Tongue (tissue), 2 donors: ENCODE results near the gene FEV. TPM values are rescaled to one million over a fixed set of nuclear protein-coding genes. Genes with fewer than 3 reads are reported as not detected.
A peak's percentile ranks its signal among the peaks of the same experiment; 100 is the strongest.

Source experiments
- DNase-seq: peaks from one replicate; pipeline ENCODE4 v3.0.0-alpha.2; 2015
- total RNA-seq: library from RNA; depleted of rRNA; stranded (reverse); fragments of >200 nt; gene quantifications from one replicate; pipeline ENCODE4 v1.2.3, GENCODE V29; 2014

Gene FEV
- total RNA-seq, 1 donor from 2014 or later = not detected

GRCh38 chr2:219017201-219017931 lies 32.4 kb upstream of the FEV start:
- DNase-seq = peak; percentile 64

DNA sequence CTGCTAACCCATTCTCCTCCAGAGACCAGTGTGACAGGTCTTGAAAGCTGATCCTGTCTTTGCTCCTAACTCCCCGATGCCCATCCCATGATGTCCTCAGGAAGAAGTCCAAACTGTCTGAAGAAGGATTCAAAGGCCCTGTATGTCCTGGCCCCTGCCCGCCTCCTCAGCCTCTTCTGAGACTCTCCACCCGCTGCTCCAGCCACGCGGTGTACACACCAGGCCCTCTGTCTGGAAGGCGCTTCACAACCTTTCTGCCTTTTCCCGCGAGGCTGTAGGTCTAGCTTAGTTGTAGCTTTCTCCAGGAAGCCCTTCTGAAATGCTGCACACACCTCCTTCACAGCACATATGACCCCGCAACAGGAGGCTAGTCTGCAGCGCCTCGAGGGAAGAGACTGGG lies 31.7 kb upstream of the FEV start:
- DNase-seq = no peak

GRCh38 chr2:219010873-219011272 lies 25.9 kb upstream of the FEV start:
- DNase-seq = no peak

GRCh38 chr2:219010162-219010756 lies 25.3 kb upstream of the FEV start:
- no peak for DNase-seq

DNA sequence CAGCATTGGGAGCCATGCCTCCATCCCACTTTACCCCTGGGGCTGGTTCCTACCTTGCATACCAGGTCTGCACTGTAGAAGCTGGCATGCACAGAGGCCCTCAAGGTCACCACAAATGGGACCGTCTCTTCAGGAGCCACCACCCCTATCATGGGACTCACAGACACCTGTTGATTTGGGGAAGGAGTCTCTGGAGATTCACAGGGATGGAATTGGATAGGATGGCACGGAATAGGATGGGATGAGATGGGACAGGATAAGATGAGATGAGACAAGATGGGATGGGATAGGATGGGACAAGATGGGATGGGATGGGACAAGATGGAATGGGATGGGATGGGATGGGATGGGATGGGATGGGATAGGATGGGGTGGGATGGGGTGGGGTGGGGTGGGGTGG lies 24.3 kb upstream of the FEV start:
- DNase-seq = no peak

GRCh38 chr2:219003979-219004378 lies 19.0 kb upstream of the FEV start:
- DNase-seq = no peak

DNA sequence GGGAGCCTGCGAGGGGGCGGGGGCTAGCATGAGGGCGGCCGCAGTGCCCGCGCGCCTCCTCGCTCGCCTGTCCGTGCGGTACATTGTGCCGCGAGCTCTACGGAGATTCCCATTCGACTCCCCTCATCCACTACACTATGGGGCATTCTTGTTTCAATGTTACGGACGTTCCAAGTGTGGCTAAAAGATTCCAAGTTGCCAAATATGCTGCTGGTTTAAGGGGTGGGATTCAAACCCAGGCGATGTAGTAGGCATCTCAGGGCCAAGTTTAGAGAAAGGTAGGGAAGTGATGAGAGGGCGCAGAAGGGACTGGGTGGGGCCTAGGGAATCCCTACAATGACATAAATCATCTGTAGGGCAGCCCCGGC lies 18.3 kb upstream of the FEV start:
- no peak for DNase-seq

DNA sequence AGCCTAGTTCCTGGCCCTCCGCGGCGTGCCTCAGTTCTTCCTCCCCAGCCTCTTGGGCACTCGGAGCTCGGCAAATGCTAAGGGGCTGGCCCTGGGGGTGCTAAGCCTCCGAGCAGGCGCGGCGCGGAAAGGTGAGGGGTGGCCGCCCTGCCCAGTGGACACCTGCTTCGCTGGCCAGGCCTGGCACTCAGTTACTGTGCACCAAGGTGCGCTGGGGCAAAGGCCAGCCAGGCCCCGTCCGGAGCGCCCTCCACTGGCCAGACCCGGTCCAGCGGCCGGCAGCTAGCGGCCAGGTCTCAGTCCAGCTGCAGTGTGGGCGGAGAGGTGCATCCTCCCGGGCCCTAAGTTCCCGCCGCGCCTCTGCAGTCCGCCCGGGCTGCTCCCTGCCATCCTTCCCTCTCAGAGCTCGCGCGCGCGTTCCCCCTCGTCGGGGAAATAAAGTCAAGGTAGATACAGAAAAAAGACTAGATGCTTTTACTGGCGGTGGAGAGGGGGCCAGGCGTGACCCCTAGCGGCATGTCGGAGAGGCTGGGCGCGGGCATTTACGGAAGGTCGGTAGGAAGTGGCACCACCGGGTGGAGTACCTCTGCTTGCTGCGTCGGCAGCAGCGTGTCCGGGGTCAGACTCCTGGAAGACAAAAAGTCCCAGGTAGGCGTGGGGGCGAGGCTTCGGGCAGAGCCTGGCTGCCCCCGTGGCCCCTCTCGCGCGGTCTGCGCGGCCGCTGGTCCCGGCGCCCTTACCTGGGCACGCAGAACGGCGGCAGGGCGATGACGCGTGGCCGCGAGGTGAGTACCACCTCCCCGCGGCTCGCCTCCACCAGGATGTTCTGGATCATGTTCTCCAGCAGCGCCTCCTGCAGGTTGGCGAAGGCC lies 17.6 kb upstream of the FEV start:
- DNase-seq = peak; percentile 41

GRCh38 chr2:219001577-219002394 lies 16.8 kb upstream of the FEV start:
- DNase-seq = peak; percentile 34

DNA sequence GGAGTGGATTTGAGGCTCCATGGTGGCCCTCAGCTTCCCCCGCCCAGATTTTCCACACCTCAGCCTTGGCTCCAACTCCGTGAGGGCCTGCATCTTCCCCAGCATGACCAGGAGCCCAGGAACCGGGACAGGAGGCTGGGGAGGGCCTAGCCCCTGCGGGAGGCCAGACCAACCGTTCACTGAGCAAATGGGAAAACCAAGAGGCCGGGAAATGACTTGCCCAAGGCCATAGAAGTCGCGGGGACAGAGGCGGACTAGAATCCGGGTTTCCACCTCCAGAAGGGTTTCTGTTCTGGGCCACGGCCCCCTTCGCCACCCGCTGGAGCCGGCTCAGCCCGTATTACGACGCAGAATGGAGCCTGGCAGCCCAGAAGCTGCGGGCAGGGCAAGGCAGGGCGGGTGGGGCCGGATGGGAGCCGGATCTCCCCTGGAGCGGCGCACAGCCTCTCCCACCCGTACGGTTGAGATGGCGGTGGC lies 16.2 kb upstream of the FEV start:
- DNase-seq = no peak

- no peak for DNase-seq
Observed at GRCh38 chr2:219000569-219000960, 15.6 kb upstream of the FEV start.

- no peak for DNase-seq
Observed at GRCh38 chr2:218999881-219000568, 15.0 kb upstream of the FEV start.

GRCh38 chr2:218999021-218999880 lies 14.3 kb upstream of the FEV start:
- DNase-seq = no peak

GRCh38 chr2:218998414-218999002 lies 13.5 kb upstream of the FEV start:
- no peak for DNase-seq

GRCh38 chr2:218997731-218998130 lies 12.7 kb upstream of the FEV start:
- no peak for DNase-seq

DNA sequence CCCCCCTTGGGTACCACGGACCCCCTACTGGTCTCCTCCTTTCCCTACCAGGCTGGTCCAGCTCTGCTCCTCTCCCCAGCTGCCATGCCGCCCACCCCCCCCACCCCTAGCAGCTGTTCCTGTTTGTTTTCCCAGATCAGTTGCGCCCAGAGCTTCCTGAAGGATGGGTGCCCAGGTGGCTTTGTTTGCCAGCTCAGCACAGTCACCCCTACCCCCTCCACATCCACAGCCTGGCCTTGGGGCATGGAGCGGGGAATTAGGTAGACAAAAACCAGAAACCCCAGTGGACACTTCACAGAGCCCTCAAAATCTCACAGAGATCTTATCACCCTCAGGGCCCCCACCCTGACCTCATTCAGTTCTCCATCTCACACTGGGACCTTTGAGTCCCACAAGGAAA lies 12.0 kb upstream of the FEV start:
- DNase-seq = peak; percentile 49

DNA sequence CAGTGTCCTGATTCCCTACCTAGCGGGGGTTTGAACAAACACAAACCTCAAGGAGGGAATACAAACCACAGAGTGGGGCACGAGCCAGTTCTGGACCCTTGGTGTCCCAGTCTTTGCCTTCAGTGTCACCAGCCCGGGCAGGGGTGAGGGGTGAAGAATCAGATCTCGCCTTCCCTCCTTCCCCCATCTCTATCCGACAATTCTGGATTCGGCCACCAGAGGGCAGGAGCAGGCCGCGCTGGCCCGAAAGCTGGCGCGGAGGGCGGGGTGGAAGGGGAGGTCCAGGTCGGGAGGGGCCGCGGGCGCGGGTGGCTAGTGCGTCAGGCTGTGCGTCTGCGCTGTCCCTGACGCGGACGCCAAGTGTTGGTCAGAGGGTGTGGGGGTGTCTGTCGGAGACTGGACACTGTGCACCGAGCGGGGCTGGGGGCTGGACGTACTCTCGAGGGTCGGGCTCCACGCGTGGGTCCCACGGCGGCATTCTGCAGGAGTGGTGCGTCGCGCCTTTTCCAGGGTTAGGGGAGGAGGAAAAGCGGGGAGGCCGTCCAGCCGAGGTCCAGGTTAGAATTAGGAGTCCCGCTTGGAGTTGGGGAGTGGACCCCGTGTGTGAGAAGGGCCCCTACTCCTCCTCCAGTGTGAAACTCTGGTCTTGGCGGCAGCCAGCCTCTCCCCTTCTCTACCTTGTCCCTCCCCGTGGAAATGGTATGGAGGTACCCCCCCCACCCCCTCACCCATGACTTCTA lies 11.2 kb upstream of the FEV start:
- peak; percentile 88 for DNase-seq

- DNase-seq = no peak
Observed at GRCh38 chr2:218995561-218995960, 10.6 kb upstream of the FEV start.
